Measurements from ENCODE around the gene PRDM5.

GRCh38 chr4:120856294-120856693, 66.2 kb downstream of the PRDM5 start:
- TF ChIP-seq HDGF (IDR thresholded peaks at IDR 0.05; ENCODE audit: borderline replicate concordance) (no peak), TARDBP (IDR thresholded peaks at IDR 0.05) (no peak), NFRKB (IDR thresholded peaks at IDR 0.05) (no peak), FOXK2 (IDR thresholded peaks at IDR 0.05) (no peak), ZNF384 (IDR thresholded peaks at IDR 0.05) (no peak), ARNT (IDR thresholded peaks at IDR 0.05) (no peak), FOXA1 (IDR thresholded peaks at IDR 0.05) (no peak), BHLHE40 (IDR thresholded peaks at IDR 0.05; ENCODE audit: borderline replicate concordance) (no peak), FOXM1 (IDR thresholded peaks at IDR 0.05; ENCODE audit: borderline replicate concordance) (no peak), CTBP1 (IDR thresholded peaks at IDR 0.05; ENCODE audit: borderline replicate concordance) (no peak), SP1 (IDR thresholded peaks at IDR 0.05) (no peak), PKNOX1 (IDR thresholded peaks at IDR 0.05) (no peak)
